CD4-positive, alpha-beta T cell (primary cell): ENCODE data around the gene PITPNC1. TPM values are rescaled to one million over a fixed set of nuclear protein-coding genes. Genes with fewer than 3 reads are reported as not detected.

Experiments
- ATAC-seq: fragments of 200-7000 bp; cut with Tn5 transposase; one replicate; pipeline ENCODE4 v1.10.0; 2022; ENCODE audit warnings: mild to moderate bottlenecking; ENCODE audit not compliant: poor library complexity
- CTCF ChIA-PET: fragments of 350-600 bp; sonication (Branson Sonifier 250); formaldehyde crosslinking; loops from one replicate; lab custom pipeline; 2021; ENCODE audit warnings: antibody characterized with exemption, inconsistent platforms; lab: Charles Lee
- POLR2A ChIA-PET: fragments of 350-600 bp; sonication (Branson Sonifier 250); formaldehyde crosslinking; loops from one replicate; lab custom pipeline; 2021; ENCODE audit warnings: antibody characterized with exemption, inconsistent platforms; lab: Charles Lee
- DNase-seq, 14 experiments: peaks; one replicate each; pipeline ENCODE4 v3.0.0-alpha.2; 2013 to 2020; ENCODE audit warnings: mixed read lengths in 2 of 14
- H3K27ac ChIP-seq, 2 donors: one replicate each; pipeline versions ENCODE4 v1.5.1 to v1.7.0; 2013; ENCODE audit warnings: low read length in 2 of 2, low read depth in 1 of 2, mild to moderate bottlenecking in 1 of 2
- H3K27me3 ChIP-seq, 2 experiments: 1 replicate in 1 of 2; 2 replicates in 1 of 2; pipeline versions ENCODE4 v1.6.1 to v1.7.0; 2013; ENCODE audit warnings: low read length in 2 of 2, control low read depth in 1 of 2, mild to moderate bottlenecking in 1 of 2, moderate library complexity in 1 of 2; ENCODE audit not compliant: insufficient read depth in 2 of 2, control insufficient read depth in 1 of 2
- H3K36me3 ChIP-seq: one replicate; pipeline ENCODE4 v1.6.1; 2013; ENCODE audit warnings: low read length, control low read depth; ENCODE audit not compliant: insufficient read depth
- H3K4me1 ChIP-seq: one replicate; pipeline ENCODE4 v1.6.1; 2013; ENCODE audit warnings: low read length, control low read depth; ENCODE audit not compliant: insufficient read depth
- H3K4me3 ChIP-seq: one replicate; pipeline ENCODE4 v1.5.1; 2013; ENCODE audit warnings: mild to moderate bottlenecking, low read length, moderate library complexity
- H3K9me3 ChIP-seq, 2 experiments: 1 replicate in 1 of 2; 2 replicates in 1 of 2; pipeline versions ENCODE4 v1.6.1 to v1.7.0; 2013; ENCODE audit warnings: low read length in 2 of 2, mild to moderate bottlenecking in 2 of 2, control low read depth in 1 of 2, moderate library complexity in 1 of 2; ENCODE audit not compliant: control insufficient read depth in 1 of 2, insufficient read depth in 1 of 2
- H3K27ac Mint-ChIP-seq: one replicate; pipeline ENCODE4 v1.8.0; 2020; ENCODE audit warnings: mixed read lengths
- H3K27me3 Mint-ChIP-seq: one replicate; pipeline ENCODE4 v1.8.0; 2021; ENCODE audit warnings: mixed read lengths
- H3K36me3 Mint-ChIP-seq: one replicate; pipeline ENCODE4 v1.8.0; 2021; ENCODE audit warnings: low read depth, mixed read lengths
- H3K4me1 Mint-ChIP-seq: one replicate; pipeline ENCODE4 v1.8.0; 2021; ENCODE audit warnings: low read depth, mixed read lengths
- H3K4me3 Mint-ChIP-seq: one replicate; pipeline ENCODE4 v1.8.0; 2020; ENCODE audit warnings: mild to moderate bottlenecking, mixed read lengths
- H3K9me3 Mint-ChIP-seq: one replicate; pipeline ENCODE4 v1.8.0; 2020; ENCODE audit warnings: mixed read lengths
- intact Hi-C, 2 experiments: fragments of 100-400 bp; cut with DNase I in 1 of 2; cut with micrococcal nuclease in 1 of 2; formaldehyde crosslinking; loops; one replicate each; pipeline versions ENCODE4 v1.15.1 to v1.9.0; 2023 to 2025; cut with DNase I, micrococcal nuclease
- total RNA-seq, 174 experiments: library from RNA in 2 of 174; stranded (reverse) in 2 of 174; gene quantifications; one replicate each; pipeline ENCODE4 v1.2.3 and lab custom pipeline; 2021 to 2026
- TF ChIP-seq, protein P1 (sequence below): fragments of 200-600 bp; IDR thresholded peaks from one replicate; pipeline ENCODE4 v1.8.0; 2022; ENCODE audit warnings: antibody characterized with exemption, mild to moderate bottlenecking

The PITPNC1 gene
- total RNA-seq, 2 experiments from 2014 or later: 80.2 to 83.4 TPM

DNA sequence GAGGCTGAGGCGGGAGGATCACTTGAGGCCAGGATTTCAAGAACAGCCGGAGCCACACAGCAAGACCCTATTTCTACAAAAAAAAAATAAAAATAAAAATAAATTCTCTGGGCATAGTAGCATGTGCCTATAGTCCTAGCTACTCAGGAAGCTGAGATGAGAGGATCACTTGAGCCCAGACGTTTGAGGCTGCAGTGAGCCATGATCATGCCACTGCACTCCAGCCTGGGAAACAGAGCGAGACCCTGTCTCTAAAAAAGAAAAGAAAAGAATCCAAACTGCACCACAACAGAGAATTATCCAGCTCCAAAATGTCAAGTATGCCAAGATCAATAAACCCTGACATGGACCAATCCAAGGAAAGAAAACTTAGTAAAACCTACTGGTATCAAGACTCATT is 261.8 kb downstream of the PITPNC1 start:
- Mint-ChIP-seq H3K9me3 (no peaks in the 10 kb centered on the region), H3K4me1 (peaks cover under 1% of the 10 kb centered on the region), H3K36me3 (peaks cover 57% of the 10 kb centered on the region), H3K4me3 (no peak overlapping the region), H3K27me3 (no peaks in the 10 kb centered on the region), H3K27ac (no peak overlapping the region)
- POLR2A ChIA-PET: no interaction called here
- CTCF ChIA-PET: no interaction called here
- Histone ChIP-seq H3K27ac (no peak overlapping the region), H3K4me3 (no peak overlapping the region), H3K27me3 (no peaks in the 10 kb centered on the region), H3K4me1 (no peaks in the 10 kb centered on the region), H3K36me3 (peaks cover 50% of the 10 kb centered on the region), H3K9me3 (no peaks in the 10 kb centered on the region)
- intact Hi-C loops: no loop called here
- TF ChIP-seq, protein P1, sequence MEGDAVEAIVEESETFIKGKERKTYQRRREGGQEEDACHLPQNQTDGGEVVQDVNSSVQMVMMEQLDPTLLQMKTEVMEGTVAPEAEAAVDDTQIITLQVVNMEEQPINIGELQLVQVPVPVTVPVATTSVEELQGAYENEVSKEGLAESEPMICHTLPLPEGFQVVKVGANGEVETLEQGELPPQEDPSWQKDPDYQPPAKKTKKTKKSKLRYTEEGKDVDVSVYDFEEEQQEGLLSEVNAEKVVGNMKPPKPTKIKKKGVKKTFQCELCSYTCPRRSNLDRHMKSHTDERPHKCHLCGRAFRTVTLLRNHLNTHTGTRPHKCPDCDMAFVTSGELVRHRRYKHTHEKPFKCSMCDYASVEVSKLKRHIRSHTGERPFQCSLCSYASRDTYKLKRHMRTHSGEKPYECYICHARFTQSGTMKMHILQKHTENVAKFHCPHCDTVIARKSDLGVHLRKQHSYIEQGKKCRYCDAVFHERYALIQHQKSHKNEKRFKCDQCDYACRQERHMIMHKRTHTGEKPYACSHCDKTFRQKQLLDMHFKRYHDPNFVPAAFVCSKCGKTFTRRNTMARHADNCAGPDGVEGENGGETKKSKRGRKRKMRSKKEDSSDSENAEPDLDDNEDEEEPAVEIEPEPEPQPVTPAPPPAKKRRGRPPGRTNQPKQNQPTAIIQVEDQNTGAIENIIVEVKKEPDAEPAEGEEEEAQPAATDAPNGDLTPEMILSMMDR: no peak
- no peak for ATAC-seq
- DNase-seq: no peak

DNA sequence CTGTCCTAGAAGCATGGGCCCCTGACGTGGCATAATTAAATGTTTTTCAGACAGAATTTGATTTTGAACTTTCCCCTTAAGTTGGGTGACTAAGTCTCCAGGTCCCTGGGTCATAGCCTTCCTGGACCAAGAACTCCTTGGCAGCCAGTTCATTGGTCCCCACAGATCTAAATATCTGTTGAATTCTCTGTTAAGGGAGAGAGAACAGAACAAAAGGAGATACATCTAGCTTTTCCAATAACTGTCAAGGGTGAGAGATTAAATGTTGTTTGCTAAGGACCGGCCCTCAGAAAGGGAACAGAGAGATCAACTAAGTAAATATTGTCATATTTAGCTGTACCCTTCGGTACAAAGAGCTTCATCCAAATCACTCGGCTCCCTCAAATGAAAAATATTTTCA is 262.5 kb downstream of the PITPNC1 start:
- H3K27ac ChIP-seq: no peak overlapping the region
- Mint-ChIP-seq H3K4me1 (peaks cover 4% of the 10 kb centered on the region), H3K4me3 (no peak overlapping the region), H3K27ac (peak overlapping the region; percentile 20), H3K36me3 (peaks cover 53% of the 10 kb centered on the region), H3K27me3 (no peaks in the 10 kb centered on the region), H3K9me3 (no peaks in the 10 kb centered on the region)
- DNase-seq (no peak), ATAC-seq (no peak)
- no peak overlapping the region for H3K4me3 ChIP-seq
- no peaks in the 10 kb centered on the region for H3K9me3 ChIP-seq
- no peaks in the 10 kb centered on the region for H3K4me1 ChIP-seq
- CTCF ChIA-PET: no interaction called here
- TF ChIP-seq, protein P1: no peak
- H3K27me3 ChIP-seq: no peaks in the 10 kb centered on the region
- POLR2A ChIA-PET: no interaction called here
- peaks cover 45% of the 10 kb centered on the region for H3K36me3 ChIP-seq
- intact Hi-C loops: no loop called here

DNA sequence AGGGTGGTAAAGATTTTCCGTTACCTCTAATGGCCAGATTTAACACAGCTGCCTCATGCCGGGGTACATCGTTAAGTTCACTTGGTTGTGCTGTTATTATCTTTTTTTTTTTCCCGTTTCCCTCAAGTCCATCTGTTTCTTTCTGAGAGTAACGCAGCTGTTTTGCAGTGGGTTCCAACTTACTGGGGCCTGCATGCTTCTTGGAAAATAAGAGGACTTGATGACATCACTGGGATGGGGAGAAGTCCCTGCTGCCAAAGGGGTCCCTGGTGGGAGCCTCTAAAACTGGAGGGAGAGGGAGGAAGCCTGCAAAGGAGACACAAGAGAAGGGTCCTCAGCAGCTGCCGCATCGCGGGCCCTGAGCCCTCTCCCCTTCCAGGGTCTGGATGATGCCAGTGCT is 262.9 kb downstream of the PITPNC1 start:
- Histone ChIP-seq H3K36me3 (peaks cover 48% of the 10 kb centered on the region), H3K27ac (no peak overlapping the region), H3K9me3 (no peaks in the 10 kb centered on the region), H3K4me3 (no peak overlapping the region), H3K27me3 (no peaks in the 10 kb centered on the region), H3K4me1 (no peaks in the 10 kb centered on the region)
- intact Hi-C loops: no loop called here
- TF ChIP-seq, protein P1: no peak
- ChIA-PET CTCF (no interaction called here), POLR2A (interaction anchor here (0.7 kb wide), 1 partner anchor 261 kb away, joined by 3 read pairs; no protein-coding TSS in a partner anchor)
- peaks cover 4% of the 10 kb centered on the region for H3K4me1 Mint-ChIP-seq
- peak overlapping the region; percentile 20 for H3K27ac Mint-ChIP-seq
- no peak for DNase-seq
- ATAC-seq: no peak
- peaks cover 50% of the 10 kb centered on the region for H3K36me3 Mint-ChIP-seq
- H3K27me3 Mint-ChIP-seq: no peaks in the 10 kb centered on the region
- no peak overlapping the region for H3K4me3 Mint-ChIP-seq
- H3K9me3 Mint-ChIP-seq: no peaks in the 10 kb centered on the region
